ENCODE data around the gene EDEM1. TPM values are rescaled to one million over a fixed set of nuclear protein-coding genes. Genes with fewer than 3 reads are reported as not detected.

Gene EDEM1
- total RNA-seq (10 to 100 TPM; 30.3 to 33.5 TPM), polyA plus RNA-seq (ENCODE audit: insufficient read depth, low read depth, low replicate concordance) (28.6 TPM)
- long read RNA-seq, donor 1, full-length matches to known transcripts, result 1 of 1 reads
- long read RNA-seq, donor 1, partial matches to known transcripts, result 0 of 1 reads
- long read RNA-seq, donor 1, other reads (novel, unspliced or antisense), result 0 of 1 reads
- long read RNA-seq, donor 2, result 0 reads

- TF ChIP-seq CTCF (IDR thresholded peaks at IDR 0.05) (no peak), POLR2A (IDR thresholded peaks at IDR 0.05) (peak; percentile 64)
- Histone ChIP-seq H3K27me3 (no peaks in the 10 kb centered on the region), H3K27ac (peak within 1 kb of the TSS; percentile 85 to 96), H3K9me3 (no peaks in the 10 kb centered on the region), H3K4me3 (peak within 1 kb of the TSS; percentile 95 to 99), H3K4me1 (peaks cover 10% of the 10 kb centered on the region), H3K36me3 (ENCODE audit: low read depth, missing control alignments) (no peaks in the 10 kb centered on the region)
- WGBS, 2 donors, result 0% methylated on average over 33 to 44 of the region's 78 CpGs
- DNase-seq, result peak; percentile 94
- intact Hi-C loops (cut with DNase I; ENCODE audit: low total_unique reads), result no loop called here
These were observed at the start of gene EDEM1 for GRCh38 chr3:5187156-5187919. Gene EDEM1, plus strand, starts transcription at chr3:5187707. Its CDS starts 99 bp downstream, at chr3:5187806.

- Histone ChIP-seq H3K9me3 (no peaks in the 10 kb centered on the region), H3K27me3 (no peaks in the 10 kb centered on the region), H3K27ac (no peak overlapping the region), H3K4me1 (peaks cover 25% of the 10 kb centered on the region), H3K4me3 (no peak overlapping the region), H3K36me3 (ENCODE audit: low read depth, missing control alignments) (no peaks in the 10 kb centered on the region)
- no peak for DNase-seq
- 43 to 57% methylated on average over 5 of the region's 5 CpGs for WGBS, 2 donors
- TF ChIP-seq CTCF (IDR thresholded peaks at IDR 0.05) (no peak), POLR2A (IDR thresholded peaks at IDR 0.05) (no peak)
- intact Hi-C loops (cut with DNase I; ENCODE audit: low total_unique reads), result no loop called here
These were observed 49.1 kb upstream of the EDEM1 start for GRCh38 chr3:5138214-5138981.

DNA sequence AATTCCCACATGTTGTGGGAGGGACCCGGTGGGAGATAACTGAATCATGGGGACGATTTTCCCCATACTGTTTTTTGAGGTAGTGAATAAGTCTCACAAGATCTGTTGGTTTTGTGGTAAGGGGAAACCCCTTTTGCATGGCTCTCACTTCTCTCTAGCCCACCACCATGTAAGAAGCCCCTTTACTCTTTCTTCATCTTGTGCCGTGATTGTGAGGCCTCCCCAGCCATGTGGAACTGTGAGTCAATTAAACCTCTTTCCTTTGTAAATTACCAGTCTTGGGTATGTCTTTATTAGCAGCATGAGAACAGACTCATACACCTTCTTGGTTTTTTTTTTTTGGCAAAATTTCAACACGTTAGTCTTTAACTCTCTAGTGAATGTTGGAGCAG is 47.3 kb upstream of the EDEM1 start:
- no peaks in the 10 kb centered on the region for H3K27me3 ChIP-seq
- peaks cover 16% of the 10 kb centered on the region for H3K4me1 ChIP-seq
- H3K4me3 ChIP-seq, result no peak overlapping the region
- DNase-seq, result no peak
- no peaks in the 10 kb centered on the region for H3K36me3 ChIP-seq (ENCODE audit: low read depth, missing control alignments)
- H3K27ac ChIP-seq, result no peak overlapping the region
- WGBS, 2 donors, result 85% methylated on average over 4 of the region's 4 CpGs
- H3K9me3 ChIP-seq, result no peaks in the 10 kb centered on the region
- TF ChIP-seq POLR2A (IDR thresholded peaks at IDR 0.05), result no peak
- no peak for TF ChIP-seq CTCF (IDR thresholded peaks at IDR 0.05)
- intact Hi-C loops (cut with DNase I; ENCODE audit: low total_unique reads), result no loop called here

DNA sequence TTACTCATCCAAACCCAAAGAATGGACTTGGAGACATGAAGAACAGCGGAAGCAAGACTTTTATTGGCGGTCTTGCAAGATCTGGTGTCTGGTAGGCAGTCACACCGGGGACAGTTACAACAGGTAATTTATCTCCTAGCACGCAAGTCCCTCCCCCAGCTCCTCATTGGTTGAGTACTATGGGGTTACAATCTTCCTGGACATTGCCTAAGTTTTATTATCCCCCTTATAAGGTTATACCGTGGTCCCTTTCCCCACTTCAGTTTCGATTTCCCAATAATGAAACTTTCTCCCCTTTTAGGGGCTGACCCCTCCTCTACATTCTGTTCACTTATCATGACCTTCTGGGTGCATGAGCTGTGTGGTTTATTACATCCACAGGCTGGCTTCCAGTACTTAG is 46.7 kb upstream of the EDEM1 start:
- no peak for DNase-seq
- no peak overlapping the region for H3K27ac ChIP-seq
- TF ChIP-seq POLR2A (IDR thresholded peaks at IDR 0.05) (no peak), CTCF (IDR thresholded peaks at IDR 0.05) (no peak)
- intact Hi-C loops (cut with DNase I; ENCODE audit: low total_unique reads), result no loop called here
- 94 to 96% methylated on average over 6 of the region's 6 CpGs for WGBS, 2 donors
- peaks cover 16% of the 10 kb centered on the region for H3K4me1 ChIP-seq
- H3K4me3 ChIP-seq, result no peak overlapping the region
- no peaks in the 10 kb centered on the region for H3K9me3 ChIP-seq
- H3K27me3 ChIP-seq, result no peaks in the 10 kb centered on the region
- H3K36me3 ChIP-seq (ENCODE audit: low read depth, missing control alignments), result no peaks in the 10 kb centered on the region

Data from testis (tissue), 5 donors.